Loucy (cell line): ENCODE results near the gene FOXL3.

Source experiments
- CTCF ChIP-seq: fragments of 200-600 bp; sonication (generic); conservative IDR thresholded peaks from 2 replicates; pipeline ENCODE4 v1.5.1; 2014; ENCODE audit warnings: mild to moderate bottlenecking, antibody characterized with exemption, low read length
- EZH2phosphoT487 ChIP-seq: fragments of 200-600 bp; IDR thresholded peaks from 2 replicates; pipeline ENCODE4 v1.6.1; 2018; ENCODE audit warnings: antibody characterized with exemption, mild to moderate bottlenecking, moderate library complexity, borderline replicate concordance

GRCh38 chr7:291373-292092 lies 1.6 kb downstream of the FOXL3 start:
- TF ChIP-seq CTCF (no peak), EZH2phosphoT487 (no peak)
